ENCODE data around the gene MDFIC2.
"Not testable (repeated sequence)": the region's sequence is repeated elsewhere in the genome, so short reads cannot be mapped to it uniquely, and the experiment has no call there.

The MDFIC2 gene

DNA sequence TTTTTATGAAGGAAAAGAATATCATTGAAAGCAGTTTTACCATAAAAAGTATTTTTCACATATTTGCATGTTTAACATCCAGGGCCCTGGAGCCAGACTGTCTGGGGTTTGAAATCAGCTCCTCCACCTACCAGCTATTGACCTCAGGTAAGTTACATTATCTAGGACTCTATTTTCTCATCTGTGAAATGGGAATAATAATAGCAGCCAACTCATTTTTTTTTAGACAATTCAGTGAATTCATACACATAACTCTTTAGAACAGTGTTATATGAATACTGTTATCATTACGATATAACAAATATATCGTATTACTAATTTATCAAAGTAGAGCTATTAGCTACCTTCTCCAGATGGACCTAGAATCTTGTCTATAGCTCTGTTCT lies 21.3 kb downstream of the MDFIC2 start:
- H3K4me2 ChIP-seq (ENCODE audit: low read length): no peak overlapping the region
- H3K4me1 ChIP-seq: no peaks in the 10 kb centered on the region
- no peaks in the 10 kb centered on the region for H3K36me3 ChIP-seq (ENCODE audit: control insufficient read depth, insufficient read depth, low read length)
- no peak overlapping the region for H3K27ac ChIP-seq
- no peak overlapping the region for H3K9ac ChIP-seq
- H3K27me3 ChIP-seq (ENCODE audit: control insufficient read depth, insufficient read depth, low read length): no peaks in the 10 kb centered on the region
- H3K4me3 ChIP-seq (ENCODE audit: low read depth, low read length): no peak overlapping the region
- H3K9me3 ChIP-seq (ENCODE audit: control insufficient read depth, low read length): no peaks in the 10 kb centered on the region
- TF ChIP-seq, protein P1, sequence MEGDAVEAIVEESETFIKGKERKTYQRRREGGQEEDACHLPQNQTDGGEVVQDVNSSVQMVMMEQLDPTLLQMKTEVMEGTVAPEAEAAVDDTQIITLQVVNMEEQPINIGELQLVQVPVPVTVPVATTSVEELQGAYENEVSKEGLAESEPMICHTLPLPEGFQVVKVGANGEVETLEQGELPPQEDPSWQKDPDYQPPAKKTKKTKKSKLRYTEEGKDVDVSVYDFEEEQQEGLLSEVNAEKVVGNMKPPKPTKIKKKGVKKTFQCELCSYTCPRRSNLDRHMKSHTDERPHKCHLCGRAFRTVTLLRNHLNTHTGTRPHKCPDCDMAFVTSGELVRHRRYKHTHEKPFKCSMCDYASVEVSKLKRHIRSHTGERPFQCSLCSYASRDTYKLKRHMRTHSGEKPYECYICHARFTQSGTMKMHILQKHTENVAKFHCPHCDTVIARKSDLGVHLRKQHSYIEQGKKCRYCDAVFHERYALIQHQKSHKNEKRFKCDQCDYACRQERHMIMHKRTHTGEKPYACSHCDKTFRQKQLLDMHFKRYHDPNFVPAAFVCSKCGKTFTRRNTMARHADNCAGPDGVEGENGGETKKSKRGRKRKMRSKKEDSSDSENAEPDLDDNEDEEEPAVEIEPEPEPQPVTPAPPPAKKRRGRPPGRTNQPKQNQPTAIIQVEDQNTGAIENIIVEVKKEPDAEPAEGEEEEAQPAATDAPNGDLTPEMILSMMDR (IDR thresholded peaks at IDR 0.05): no peak
- no peak overlapping the region for H2AFZ ChIP-seq
- H3K79me2 ChIP-seq: no peaks in the 10 kb centered on the region

DNA sequence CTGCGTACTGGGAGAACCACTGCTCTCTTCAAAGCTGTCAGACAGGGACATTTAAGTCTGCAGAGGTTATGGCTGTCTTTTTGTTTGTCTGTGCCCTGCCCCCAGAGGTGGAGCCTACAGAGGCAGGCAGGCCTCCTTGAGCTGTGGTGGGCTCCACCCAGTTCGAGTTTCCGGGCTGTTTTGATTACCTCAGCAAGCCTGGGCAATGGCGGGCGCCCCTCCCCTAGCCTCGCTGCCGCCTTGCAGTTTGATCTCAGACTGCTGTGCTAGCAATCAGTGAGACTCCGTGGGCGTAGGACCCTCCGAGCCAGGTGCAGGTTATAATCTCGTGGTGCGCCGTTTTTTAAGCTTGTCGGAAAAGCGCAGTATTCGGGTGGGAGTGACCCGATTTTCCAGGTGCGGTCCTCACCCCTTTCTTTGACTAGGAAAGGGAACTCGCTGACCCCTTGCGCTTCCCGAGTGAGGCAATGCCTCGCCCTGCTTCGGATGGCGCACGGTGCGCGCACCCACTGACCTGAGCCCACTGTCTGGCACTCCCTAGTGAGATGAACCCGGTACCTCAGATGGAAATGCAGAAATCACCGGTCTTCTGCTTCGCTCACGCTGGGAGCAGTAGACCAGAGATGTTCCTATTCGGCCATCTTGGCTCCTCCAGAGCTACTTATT lies 21.9 kb downstream of the MDFIC2 start:
- not testable (repeated sequence) for H3K4me3 ChIP-seq (ENCODE audit: low read depth, low read length); H2AFZ ChIP-seq; H3K9me3 ChIP-seq (ENCODE audit: control insufficient read depth, low read length); H3K36me3 ChIP-seq (ENCODE audit: control insufficient read depth, insufficient read depth, low read length); H3K27me3 ChIP-seq (ENCODE audit: control insufficient read depth, insufficient read depth, low read length); H3K4me2 ChIP-seq (ENCODE audit: low read length); H3K4me1 ChIP-seq; H3K9ac ChIP-seq; H3K79me2 ChIP-seq; H3K27ac ChIP-seq

DNA sequence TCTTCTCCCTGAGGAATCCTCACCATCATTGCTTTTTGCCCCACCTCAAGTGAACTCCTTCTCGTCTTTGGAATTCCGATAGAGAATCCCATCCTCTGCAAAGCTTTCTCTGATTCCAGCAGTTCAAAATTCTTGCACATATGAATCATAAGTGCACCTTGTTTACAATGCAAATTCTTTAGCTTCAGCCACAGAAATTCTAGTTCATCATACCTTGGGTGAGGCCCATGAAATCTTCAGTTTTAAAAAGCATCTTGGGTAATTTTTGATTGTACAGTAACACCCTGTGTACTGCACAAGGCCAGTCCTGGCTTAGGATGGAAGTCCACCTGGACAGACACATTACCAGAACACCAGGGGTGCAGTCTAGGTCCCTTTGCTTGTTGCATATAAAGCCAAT lies 30.8 kb downstream of the MDFIC2 start:
- Histone ChIP-seq H3K9me3 (ENCODE audit: control insufficient read depth, low read length) (no peaks in the 10 kb centered on the region), H3K79me2 (no peaks in the 10 kb centered on the region), H3K4me2 (ENCODE audit: low read length) (no peak overlapping the region), H3K4me1 (no peaks in the 10 kb centered on the region), H3K4me3 (ENCODE audit: low read depth, low read length) (no peak overlapping the region), H3K36me3 (ENCODE audit: control insufficient read depth, insufficient read depth, low read length) (no peaks in the 10 kb centered on the region), H2AFZ (no peak overlapping the region), H3K27ac (no peak overlapping the region), H3K27me3 (ENCODE audit: control insufficient read depth, insufficient read depth, low read length) (no peaks in the 10 kb centered on the region), H3K9ac (no peak overlapping the region)
- TF ChIP-seq, protein P1 (IDR thresholded peaks at IDR 0.05): no peak

DNA sequence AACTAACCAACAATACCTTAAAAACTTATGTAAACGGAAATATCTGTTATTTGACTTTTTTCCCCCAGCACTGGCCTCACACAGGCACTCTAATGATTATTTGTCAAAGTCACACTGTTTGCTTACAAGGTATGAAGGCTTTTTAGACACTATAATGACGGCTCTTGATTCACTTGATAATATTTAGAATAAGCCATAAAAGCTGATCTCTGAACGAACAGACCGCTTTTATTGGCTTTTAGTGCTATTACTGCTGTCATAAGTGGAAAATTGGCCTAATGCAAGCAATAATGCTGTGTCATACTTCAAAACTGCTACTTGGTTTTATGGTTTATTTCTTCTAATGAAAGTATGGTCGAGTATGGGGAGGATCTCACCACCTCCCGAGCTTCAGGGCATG lies 35.1 kb downstream of the MDFIC2 start:
- TF ChIP-seq, protein P1 (IDR thresholded peaks at IDR 0.05): no peak
- no peak overlapping the region for H3K4me3 ChIP-seq (ENCODE audit: low read depth, low read length)
- no peak overlapping the region for H3K9ac ChIP-seq
- H3K9me3 ChIP-seq (ENCODE audit: control insufficient read depth, low read length): no peaks in the 10 kb centered on the region
- H3K36me3 ChIP-seq (ENCODE audit: control insufficient read depth, insufficient read depth, low read length): no peaks in the 10 kb centered on the region
- H3K4me1 ChIP-seq: no peaks in the 10 kb centered on the region
- no peak overlapping the region for H3K27ac ChIP-seq
- H3K79me2 ChIP-seq: no peaks in the 10 kb centered on the region
- H3K27me3 ChIP-seq (ENCODE audit: control insufficient read depth, insufficient read depth, low read length): no peaks in the 10 kb centered on the region
- H3K4me2 ChIP-seq (ENCODE audit: low read length): no peak overlapping the region
- no peak overlapping the region for H2AFZ ChIP-seq

DNA sequence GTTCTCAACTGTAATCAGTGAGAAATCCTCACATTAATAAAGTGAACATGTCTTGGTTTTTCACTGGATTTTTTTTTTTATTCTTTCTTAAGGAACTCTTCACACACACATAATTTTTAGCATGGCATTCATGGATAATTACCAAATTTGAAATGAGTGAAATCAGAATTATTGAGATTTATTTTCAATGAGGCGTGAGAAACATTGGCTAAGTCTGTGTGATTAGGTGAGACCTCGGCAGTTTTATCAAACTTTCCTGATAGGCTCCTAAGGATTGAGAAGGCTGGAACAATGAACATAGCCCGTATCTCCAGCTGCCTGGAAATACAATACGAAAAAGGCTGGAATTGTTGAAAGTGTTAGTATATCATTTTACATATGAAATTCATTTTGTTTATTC lies 35.5 kb downstream of the MDFIC2 start:
- H3K79me2 ChIP-seq: no peaks in the 10 kb centered on the region
- no peaks in the 10 kb centered on the region for H3K4me1 ChIP-seq
- H3K36me3 ChIP-seq (ENCODE audit: control insufficient read depth, insufficient read depth, low read length): no peaks in the 10 kb centered on the region
- H3K9me3 ChIP-seq (ENCODE audit: control insufficient read depth, low read length): no peaks in the 10 kb centered on the region
- no peak overlapping the region for H3K4me2 ChIP-seq (ENCODE audit: low read length)
- no peak overlapping the region for H3K9ac ChIP-seq
- H3K27me3 ChIP-seq (ENCODE audit: control insufficient read depth, insufficient read depth, low read length): no peaks in the 10 kb centered on the region
- no peak overlapping the region for H3K4me3 ChIP-seq (ENCODE audit: low read depth, low read length)
- no peak overlapping the region for H3K27ac ChIP-seq
- no peak overlapping the region for H2AFZ ChIP-seq
- TF ChIP-seq, protein P1 (IDR thresholded peaks at IDR 0.05): no peak

All from parathyroid adenoma (tissue), 2 donors.